AG09309 (cell line): ENCODE measurements around the gene FAM13B.

Source experiments
- DNase-seq: peaks from one replicate; pipeline ENCODE4 v3.0.0-alpha.2; 2010; ENCODE audit warnings: low read depth
- H3K4me3 ChIP-seq: 2 replicates; pipeline ENCODE4 v1.5.1; 2011; ENCODE audit warnings: mild to moderate bottlenecking, low read depth, low read length, moderate library complexity; ENCODE audit not compliant: control insufficient read depth
- CTCF ChIP-seq: IDR thresholded peaks from 2 replicates; pipeline ENCODE4 v1.5.1; 2011; ENCODE audit warnings: mild to moderate bottlenecking, low read depth, low read length, inconsistent platforms; ENCODE audit not compliant: insufficient read depth, control insufficient read depth; ENCODE audit errors: missing control alignments

Gene FAM13B

GRCh38 chr5:138025285-138025684, 7.6 kb downstream of the FAM13B start:
- no peak for DNase-seq
- no peak for TF ChIP-seq CTCF
- H3K4me3 ChIP-seq, result no peak overlapping the region

DNA sequence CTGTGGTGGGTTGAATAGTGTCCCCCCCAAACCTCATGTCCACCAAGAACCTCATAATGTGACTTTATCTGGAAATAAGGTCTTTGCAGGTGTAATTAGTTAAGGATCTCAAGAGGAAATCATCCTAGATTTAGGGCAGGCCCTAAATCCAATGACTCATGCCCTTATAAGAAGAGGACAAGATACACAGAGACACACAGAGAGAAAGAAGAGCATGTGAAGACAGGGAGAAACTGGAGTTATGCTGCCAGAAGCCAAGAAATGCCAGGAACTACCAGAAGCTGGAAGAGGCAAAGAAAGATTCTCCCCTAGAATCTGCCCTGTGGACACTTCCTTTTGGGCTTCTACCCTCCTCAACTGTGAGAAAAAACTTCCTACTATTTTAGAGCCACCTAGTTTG, 8.8 kb downstream of the FAM13B start:
- H3K4me3 ChIP-seq, result no peak overlapping the region
- TF ChIP-seq CTCF, result no peak
- DNase-seq, result no peak

- DNase-seq, result no peak
- no peak for TF ChIP-seq CTCF
- no peak overlapping the region for H3K4me3 ChIP-seq
Measured at GRCh38 chr5:138022912-138023311, 10.0 kb downstream of the FAM13B start.

DNA sequence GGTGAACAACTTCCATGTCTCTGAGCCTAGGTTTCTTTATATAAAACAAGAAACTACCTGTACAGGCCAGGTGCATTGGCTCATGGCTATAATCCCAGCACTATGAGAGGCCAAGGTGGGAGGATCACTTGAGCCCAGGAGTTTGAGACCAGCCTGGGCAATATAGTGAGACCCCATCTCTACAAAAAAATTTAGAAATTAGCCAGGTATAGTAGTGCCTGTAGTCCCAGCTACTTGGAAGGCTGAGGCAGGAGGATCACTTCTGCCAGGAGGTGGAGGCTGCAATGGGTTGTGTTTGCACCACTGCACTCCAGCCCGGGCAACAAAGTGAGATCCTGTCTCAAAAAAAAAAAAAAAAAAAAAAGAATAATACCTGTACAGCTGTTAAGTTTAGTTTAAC, 11.1 kb downstream of the FAM13B start:
- no peak for DNase-seq
- no peak overlapping the region for H3K4me3 ChIP-seq
- no peak for TF ChIP-seq CTCF

DNA sequence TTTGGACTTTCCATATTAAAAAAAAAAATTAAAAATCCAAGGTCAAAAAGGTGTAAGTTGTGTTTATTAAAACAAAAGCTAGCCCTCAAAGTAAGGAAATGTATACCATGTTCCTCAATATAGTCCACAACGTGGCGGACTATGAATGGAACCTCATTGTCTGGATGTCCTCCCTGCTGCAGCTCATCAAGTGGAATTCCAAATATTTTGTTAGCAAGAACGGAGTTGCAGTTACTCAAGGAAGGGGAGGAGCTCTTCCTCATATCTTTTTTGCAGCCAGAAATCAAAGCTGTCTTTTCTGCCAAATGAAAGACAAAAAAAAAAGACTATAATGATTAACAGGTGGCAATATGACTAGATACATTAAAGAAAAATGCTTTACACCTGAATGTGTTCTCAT, 14.0 kb downstream of the FAM13B start:
- DNase-seq, result no peak
- no peak overlapping the region for H3K4me3 ChIP-seq
- TF ChIP-seq CTCF, result no peak

DNA sequence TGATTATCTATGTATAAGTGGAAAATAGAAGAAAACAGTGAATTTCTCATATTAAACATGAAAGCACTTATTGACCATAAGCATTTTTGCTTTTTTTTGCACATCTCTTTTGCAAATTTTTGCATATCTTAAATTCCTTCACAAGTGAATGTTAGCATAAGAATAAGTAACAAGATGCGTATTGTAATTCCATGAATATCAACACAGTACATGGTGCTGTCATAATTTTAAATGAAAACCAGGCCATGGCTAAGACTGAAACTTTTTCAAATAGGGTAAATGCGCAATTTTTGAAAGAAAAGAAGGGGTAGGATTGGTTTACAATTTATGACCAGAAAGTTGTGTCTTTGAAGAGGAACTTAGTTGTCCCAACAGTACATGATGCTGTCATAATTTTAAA, 17.0 kb downstream of the FAM13B start:
- H3K4me3 ChIP-seq, result no peak overlapping the region
- no peak for DNase-seq
- no peak for TF ChIP-seq CTCF

DNA sequence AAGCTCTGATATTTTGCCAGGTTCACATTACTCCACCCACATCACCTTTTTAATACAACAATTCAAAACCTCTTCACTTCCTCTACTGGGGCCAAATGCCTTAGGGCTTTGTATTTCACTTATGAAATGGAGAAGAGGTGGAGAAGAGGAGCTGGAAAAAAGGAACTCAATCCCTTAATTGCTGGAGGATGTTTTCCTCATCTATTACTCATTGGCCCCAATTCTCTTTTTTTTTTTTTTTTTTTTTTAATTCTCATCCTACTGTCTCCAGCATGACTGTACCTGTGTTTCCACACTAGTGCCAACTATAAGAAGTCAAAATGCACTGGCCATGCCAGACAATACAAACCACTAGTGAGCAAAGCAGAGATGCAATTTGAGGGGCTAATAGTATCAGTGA, 20.9 kb downstream of the FAM13B start:
- DNase-seq, result no peak
- TF ChIP-seq CTCF, result no peak
- H3K4me3 ChIP-seq, result no peak overlapping the region
